A549 (cell line): Measurements from ENCODE around the gene RNF44. TPM values are rescaled to one million over a fixed set of nuclear protein-coding genes. Genes with fewer than 3 reads are reported as not detected.

Experiments
- ATAC-seq, 2 experiments: fragments of 200-7000 bp in 1 of 2; fragments of >200 bp in 1 of 2; cut with Nextera tagmentation in 1 of 2; cut with Tn5 transposase in 1 of 2; 3 replicates each; pipeline versions ENCODE4 v1.8.0 to v1.9.1; 2018 to 2020; ENCODE audit warnings: mild to moderate bottlenecking in 1 of 2, moderate library complexity in 1 of 2
- CTCF ChIA-PET: fragments of 300-600 bp; sonication (Branson Sonifier 250); formaldehyde crosslinking; extraction: SDS; loops from one replicate; lab custom pipeline; 2021; ENCODE audit warnings: antibody characterized with exemption, inconsistent platforms; lab: Yijun Ruan, JAX
- POLR2A ChIA-PET: fragments of 350-600 bp; formaldehyde crosslinking; extraction: SDS; loops from one replicate; lab custom pipeline; 2021; ENCODE audit warnings: antibody characterized with exemption, inconsistent platforms; lab: Yijun Ruan, JAX
- DNase-seq, 2 experiments: peaks; one replicate each; pipeline versions ENCODE4 v3.0.0 to v3.0.0-alpha.2; 2011 to 2016; ENCODE audit warnings: low read depth in 1 of 2, low spot score in 1 of 2
- FAIRE-seq: peaks from 2 replicates; lab custom pipeline; 2011; peaks lifted over from hg19 to GRCh38; lab: Jason Lieb, UNC
- H3K27ac ChIP-seq, 2 experiments: fragments of >200 bp; sonication (Bioruptor Twin); formaldehyde crosslinking; 3 replicates each; pipeline ENCODE4 v1.5.1; 2016 to 2017
- H3K4me1 ChIP-seq: fragments of >200 bp; sonication (Bioruptor Twin); formaldehyde crosslinking; 3 replicates; pipeline ENCODE4 v1.6.1; 2016
- H3K4me2 ChIP-seq: fragments of >200 bp; sonication (Bioruptor Twin); formaldehyde crosslinking; 3 replicates; pipeline ENCODE4 v1.6.1; 2016
- H3K4me3 ChIP-seq: fragments of >200 bp; sonication (Bioruptor Twin); formaldehyde crosslinking; 3 replicates; pipeline ENCODE4 v1.5.1; 2016
- H3K9me3 ChIP-seq: fragments of >200 bp; sonication (Bioruptor Twin); formaldehyde crosslinking; 3 replicates; pipeline ENCODE4 v1.6.1; 2016
- ATOH8 ChIP-seq: fragments of 250-450 bp; sonication (Bioruptor Pico); IDR thresholded peaks from 2 replicates; pipeline ENCODE4 v1.5.0; 2020; ENCODE audit warnings: low read depth, mild to moderate bottlenecking, moderate library complexity
- CEBPB ChIP-seq, 2 experiments: fragments of >200 bp in 1 of 2; sonication (Bioruptor Twin) in 1 of 2; formaldehyde crosslinking in 1 of 2; IDR thresholded peaks; 2 replicates each; pipeline ENCODE4 v1.6.1; 2012 to 2016
- CHD2 ChIP-seq: fragments of 150-350 bp; IDR thresholded peaks from 2 replicates; pipeline ENCODE4 v1.6.1; 2014; ENCODE audit warnings: low read length; ENCODE audit not compliant: partially characterized antibody
- EHF ChIP-seq: fragments of 250-450 bp; sonication (Bioruptor Pico); IDR thresholded peaks from 2 replicates; pipeline ENCODE4 v1.5.0; 2020; ENCODE audit warnings: mild to moderate bottlenecking
- EP300 ChIP-seq, 2 experiments: fragments of >200 bp; sonication (Bioruptor Twin); formaldehyde crosslinking; IDR thresholded peaks; 2 replicates in 1 of 2; 3 replicates in 1 of 2; pipeline ENCODE4 v1.6.1; 2016 to 2017
- ESRRA ChIP-seq: fragments of 150-350 bp; IDR thresholded peaks from 2 replicates; pipeline ENCODE4 v1.6.1; 2014; ENCODE audit warnings: mild to moderate bottlenecking, low read length, borderline replicate concordance
- FOXS1 ChIP-seq: fragments of 250-450 bp; sonication (Bioruptor Pico); IDR thresholded peaks from 2 replicates; pipeline ENCODE4 v1.5.0; 2020; ENCODE audit warnings: mild to moderate bottlenecking, moderate library complexity
- GATA3 ChIP-seq: IDR thresholded peaks from 2 replicates; pipeline ENCODE4 v1.6.1; 2012; ENCODE audit warnings: borderline replicate concordance
- HEYL ChIP-seq: fragments of 250-450 bp; sonication (Bioruptor Pico); IDR thresholded peaks from 2 replicates; pipeline ENCODE4 v1.8.0; 2021; ENCODE audit warnings: mild to moderate bottlenecking, moderate library complexity
- HOXB5 ChIP-seq: fragments of 250-450 bp; sonication (Bioruptor Pico); IDR thresholded peaks from 2 replicates; pipeline ENCODE4 v1.5.0; 2020; ENCODE audit warnings: mild to moderate bottlenecking, moderate library complexity
- JUNB ChIP-seq: fragments of >200 bp; sonication (Bioruptor Twin); formaldehyde crosslinking; IDR thresholded peaks from 2 replicates; pipeline ENCODE4 v1.6.1; 2016
- KDM5A ChIP-seq: fragments of 200-600 bp; sonication (generic); IDR thresholded peaks from 2 replicates; pipeline ENCODE4 v1.6.1; 2016; ENCODE audit warnings: antibody characterized with exemption, mild to moderate bottlenecking
- MAFK ChIP-seq: fragments of 450-650 bp; IDR thresholded peaks from 2 replicates; pipeline ENCODE4 v1.6.1; 2014; ENCODE audit not compliant: partially characterized antibody
- MAZ ChIP-seq: fragments of 150-350 bp; IDR thresholded peaks from 2 replicates; pipeline ENCODE4 v1.6.1; 2014; ENCODE audit warnings: antibody characterized with exemption, low read depth, low read length, borderline replicate concordance
- MYC ChIP-seq: IDR thresholded peaks from 2 replicates; pipeline ENCODE4 v1.6.1; 2012; ENCODE audit warnings: mild to moderate bottlenecking, inconsistent platforms, low read length, improper control_type of control experiment, borderline replicate concordance
- PHF8 ChIP-seq: fragments of 200-600 bp; sonication (generic); IDR thresholded peaks from 2 replicates; pipeline ENCODE4 v1.6.1; 2016; ENCODE audit warnings: low read depth, mild to moderate bottlenecking, antibody characterized with exemption, moderate library complexity, borderline replicate concordance
- RAD21 ChIP-seq, 2 experiments: fragments of >200 bp in 1 of 2; sonication (Bioruptor Twin) in 1 of 2; formaldehyde crosslinking in 1 of 2; IDR thresholded peaks in 1 of 2; conservative IDR thresholded peaks in 1 of 2; 2 replicates in 1 of 2; 3 replicates in 1 of 2; pipeline ENCODE4 v1.6.1; 2012 to 2018; ENCODE audit warnings: inconsistent platforms in 1 of 2
- RCOR1 ChIP-seq: fragments of 150-350 bp; IDR thresholded peaks from 2 replicates; pipeline ENCODE4 v1.6.1; 2014; ENCODE audit warnings: antibody characterized with exemption, low read length, low read depth
- SREBF2 ChIP-seq: fragments of 450-650 bp; IDR thresholded peaks from 2 replicates; pipeline ENCODE4 v1.6.1; 2014; ENCODE audit warnings: mild to moderate bottlenecking, moderate library complexity
- USF2 ChIP-seq: fragments of 450-650 bp; IDR thresholded peaks from 2 replicates; pipeline ENCODE4 v1.6.1; 2014; ENCODE audit warnings: antibody characterized with exemption
- WGBS: methylation state at CpG from one replicate; pipeline ENCODE4 v1.1.6; 2017; ENCODE audit errors: missing lambda C conversion rate; 5-methylcytosine and 5-hydroxymethylcytosine counted together
- polyA plus RNA-seq, 4 experiments: library from polyadenylated mRNA; depleted of rRNA in 3 of 4; stranded (reverse); fragments of >200 nt; fragmentation: RNase III in 1 of 4; extraction: RNeasy Plus Mini Kit Qiagen cat#74134 plus additional on column Dnase treatment in 1 of 4; gene quantifications; 2 replicates in 3 of 4; 3 replicates in 1 of 4; pipeline ENCODE4 v1.2.3, GENCODE V29; 2011 to 2017
- TF ChIP-seq, protein P1 (sequence below): IDR thresholded peaks from 2 replicates; pipeline ENCODE4 v1.6.1; 2012
- TF ChIP-seq, protein P2 (sequence below): fragments of >200 bp; sonication (Bioruptor Twin); formaldehyde crosslinking; IDR thresholded peaks from 3 replicates; pipeline ENCODE4 v1.6.1; 2016
- TF ChIP-seq, protein P3 (sequence below): fragments of >200 bp; sonication (Bioruptor Twin); formaldehyde crosslinking; IDR thresholded peaks from 2 replicates; pipeline ENCODE4 v1.6.1; 2016
- TF ChIP-seq, protein P4 (sequence below): IDR thresholded peaks from 2 replicates; pipeline ENCODE4 v1.6.1; 2012

The RNF44 gene
- polyA plus RNA-seq, 2 of the 4 experiments (the other 2 are of a cell fraction), result 9.2 to 32.7 TPM

DNA sequence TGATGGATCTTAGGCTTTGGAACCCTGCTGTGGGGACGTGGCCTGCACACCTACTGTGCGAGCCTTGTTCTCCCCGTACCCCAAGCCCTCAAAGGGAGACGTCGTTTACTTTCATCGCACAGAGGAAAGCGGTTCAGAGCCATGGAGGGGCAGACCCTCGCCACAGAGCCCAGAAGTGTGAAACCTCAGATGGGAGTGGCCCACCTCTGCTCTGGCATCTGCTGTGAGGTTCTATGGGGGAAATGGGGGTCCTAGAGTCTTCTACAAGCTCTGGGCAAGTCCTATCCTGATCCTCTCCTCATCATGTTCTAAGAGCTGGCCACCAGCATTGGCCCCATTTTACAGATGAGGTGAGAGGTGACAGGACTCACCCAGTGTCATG, 3.7 kb upstream of the RNF44 start (continued):
- no peak for TF ChIP-seq USF2
- no peak for TF ChIP-seq SREBF2
- TF ChIP-seq, protein P1, sequence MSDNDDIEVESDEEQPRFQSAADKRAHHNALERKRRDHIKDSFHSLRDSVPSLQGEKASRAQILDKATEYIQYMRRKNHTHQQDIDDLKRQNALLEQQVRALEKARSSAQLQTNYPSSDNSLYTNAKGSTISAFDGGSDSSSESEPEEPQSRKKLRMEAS, result no peak

- DNase-seq (no peak), FAIRE-seq (no peak), ATAC-seq (no peak)
- Histone ChIP-seq H3K9me3 (no peaks in the 10 kb centered on the region), H3K4me2 (no peak overlapping the region), H3K4me3 (no peak overlapping the region), H3K4me1 (peaks cover 39% of the 10 kb centered on the region), H3K27ac (peak overlapping the region in 1 of 2 experiments; percentile 95; a peak in 1 of 6 replicates)
- ChIA-PET POLR2A (no interaction called here), CTCF (interaction anchor here (1.5 to 6.2 kb wide), 3 partner anchors 27 to 124 kb away, joined by 3 to 37 read pairs (median 18); partner anchors contain the start of genes CLTB and FAF2)
- TF ChIP-seq HOXB5 (CRISPR knock-in tag) (no peak), FOXS1 (CRISPR knock-in tag) (no peak), KDM5A (no peak), MAZ (no peak), PHF8 (no peak), JUNB (no peak), ATOH8 (no peak), EP300 (IDR thresholded peaks at IDR 0.05) (no peak), MAFK (no peak)
- TF ChIP-seq, protein P2, sequence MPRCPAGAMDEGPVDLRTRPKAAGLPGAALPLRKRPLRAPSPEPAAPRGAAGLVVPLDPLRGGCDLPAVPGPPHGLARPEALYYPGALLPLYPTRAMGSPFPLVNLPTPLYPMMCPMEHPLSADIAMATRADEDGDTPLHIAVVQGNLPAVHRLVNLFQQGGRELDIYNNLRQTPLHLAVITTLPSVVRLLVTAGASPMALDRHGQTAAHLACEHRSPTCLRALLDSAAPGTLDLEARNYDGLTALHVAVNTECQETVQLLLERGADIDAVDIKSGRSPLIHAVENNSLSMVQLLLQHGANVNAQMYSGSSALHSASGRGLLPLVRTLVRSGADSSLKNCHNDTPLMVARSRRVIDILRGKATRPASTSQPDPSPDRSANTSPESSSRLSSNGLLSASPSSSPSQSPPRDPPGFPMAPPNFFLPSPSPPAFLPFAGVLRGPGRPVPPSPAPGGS, result no peak
- TF ChIP-seq, protein P1, result no peak
- 93% methylated on average over 8 of the region's 8 CpGs for WGBS
Observed at GRCh38 chr5:176540476-176540899, 3.3 kb upstream of the RNF44 start.

- no peak overlapping the region for H3K4me2 ChIP-seq
- H3K27ac ChIP-seq, result no peak overlapping the region
- ATAC-seq, result no peak
- CTCF ChIA-PET, result interaction anchor here (0.6 to 6.2 kb wide), 7 partner anchors 10 to 816 kb away, joined by 3 to 37 read pairs (median 4); partner anchors contain the start of genes CLTB and FAF2
- H3K4me3 ChIP-seq, result no peak overlapping the region
- TF ChIP-seq CHD2 (no peak), CEBPB (IDR thresholded peaks at IDR 0.05) (no peak), EHF (CRISPR knock-in tag) (no peak)
- WGBS, result 50% methylated on average over 5 of the region's 5 CpGs
- DNase-seq, result no peak
- H3K9me3 ChIP-seq, result no peaks in the 10 kb centered on the region
- no peak for FAIRE-seq
- H3K4me1 ChIP-seq, result peaks cover 44% of the 10 kb centered on the region
- POLR2A ChIA-PET, result interaction anchor here (0.6 to 1.3 kb wide), 2 partner anchors 123 to 1044 kb away, joined by 3 to 7 read pairs; partner anchors contain the start of gene CLTB
Observed at GRCh38 chr5:176538989-176539384, 1.8 kb upstream of the RNF44 start.

DNA sequence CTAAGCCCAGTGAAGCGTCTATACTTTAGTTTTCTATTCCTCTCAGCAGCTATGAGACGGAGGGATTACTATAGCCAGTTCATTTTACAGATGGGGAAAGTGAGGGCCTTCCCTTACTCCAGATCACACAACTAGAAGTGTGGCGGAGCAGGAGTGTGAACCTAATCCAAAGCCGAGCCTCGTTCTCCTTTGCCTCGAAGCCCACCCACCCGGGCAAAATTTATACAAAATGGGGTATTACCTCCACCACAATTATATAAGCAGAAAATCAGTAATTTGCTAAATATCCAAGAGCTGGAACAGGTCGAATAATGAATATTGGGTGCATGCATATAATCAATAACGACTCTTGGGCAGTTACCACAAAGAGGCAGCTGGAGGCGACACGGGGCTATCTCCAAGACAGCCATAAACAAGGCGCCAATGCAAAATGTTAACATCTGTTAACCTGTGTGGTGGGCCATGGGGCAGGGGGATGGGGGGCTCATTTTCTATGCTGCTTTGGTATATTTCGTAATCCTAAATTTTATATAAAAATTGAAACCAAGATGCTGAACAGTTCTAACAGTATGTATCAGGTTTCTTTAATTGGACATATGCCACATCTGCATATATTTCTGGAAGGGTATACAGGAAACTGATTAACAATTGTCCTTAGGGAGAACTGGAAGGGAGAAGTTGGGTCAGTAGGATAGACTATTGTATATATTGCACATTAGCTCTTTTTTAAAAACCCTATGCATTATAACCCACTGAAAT, 1.2 kb upstream of the RNF44 start:
- peaks cover 50% of the 10 kb centered on the region for H3K4me1 ChIP-seq
- H3K4me2 ChIP-seq, result peak overlapping the region; percentile 66
- peak overlapping the region; percentile 84; the same call in 1 of the 3 replicates for H3K4me3 ChIP-seq
- DNase-seq (no peak), ATAC-seq (no peak), FAIRE-seq (no peak)
- H3K27ac ChIP-seq, result peak overlapping the region; percentile 6 to 79; a peak in 3 of 6 replicates
- ChIA-PET POLR2A (interaction anchor here (0.6 to 1.9 kb wide), 12 partner anchors 9 to 1044 kb away, joined by 3 to 16 read pairs (median 4); partner anchors contain the start of genes CLTB, FAF2, HIGD2A and KIAA1191), CTCF (interaction anchor here (0.6 to 6.2 kb wide), 9 partner anchors 9 to 816 kb away, joined by 3 to 37 read pairs (median 4); partner anchors contain the start of genes CLTB and FAF2)
- WGBS, result 32% methylated on average over 13 of the region's 13 CpGs
- no peaks in the 10 kb centered on the region for H3K9me3 ChIP-seq
- TF ChIP-seq MYC, result no peak
- no peak for TF ChIP-seq ESRRA
- TF ChIP-seq RAD21 (conservative IDR thresholded peaks at IDR 0.05 in 1 of 2, IDR thresholded peaks at IDR 0.05 in 1 of 2), result no peak
- TF ChIP-seq HEYL (CRISPR knock-in tag), result no peak
- TF ChIP-seq, protein P3, sequence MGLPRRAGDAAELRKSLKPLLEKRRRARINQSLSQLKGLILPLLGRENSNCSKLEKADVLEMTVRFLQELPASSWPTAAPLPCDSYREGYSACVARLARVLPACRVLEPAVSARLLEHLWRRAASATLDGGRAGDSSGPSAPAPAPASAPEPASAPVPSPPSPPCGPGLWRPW, result no peak
- TF ChIP-seq, protein P4, sequence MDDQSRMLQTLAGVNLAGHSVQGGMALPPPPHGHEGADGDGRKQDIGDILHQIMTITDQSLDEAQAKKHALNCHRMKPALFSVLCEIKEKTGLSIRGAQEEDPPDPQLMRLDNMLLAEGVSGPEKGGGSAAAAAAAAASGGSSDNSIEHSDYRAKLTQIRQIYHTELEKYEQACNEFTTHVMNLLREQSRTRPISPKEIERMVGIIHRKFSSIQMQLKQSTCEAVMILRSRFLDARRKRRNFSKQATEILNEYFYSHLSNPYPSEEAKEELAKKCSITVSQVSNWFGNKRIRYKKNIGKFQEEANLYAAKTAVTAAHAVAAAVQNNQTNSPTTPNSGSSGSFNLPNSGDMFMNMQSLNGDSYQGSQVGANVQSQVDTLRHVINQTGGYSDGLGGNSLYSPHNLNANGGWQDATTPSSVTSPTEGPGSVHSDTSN, result no peak
- no peak for TF ChIP-seq MAZ
- TF ChIP-seq GATA3, result no peak
- TF ChIP-seq EP300 (IDR thresholded peaks at IDR 0.05), result no peak
- TF ChIP-seq ATOH8, result no peak
- TF ChIP-seq RCOR1, result no peak
